Peyer's patch (tissue), 4 donors: ENCODE data around the gene PFKL. TPM values are rescaled to one million over a fixed set of nuclear protein-coding genes. Genes with fewer than 3 reads are reported as not detected.

Source experiments
- DNase-seq, 3 donors: peaks; one replicate each; pipeline ENCODE4 v3.0.0-alpha.2; 2017 to 2019
- H3K27ac ChIP-seq, 4 donors: fragments of 200-600 bp; sonication (generic); one replicate each; pipeline ENCODE4 v1.5.1; 2016 to 2019
- H3K27me3 ChIP-seq, 2 donors: fragments of 200-600 bp; sonication (generic); one replicate each; pipeline ENCODE4 v1.5.1; 2019
- H3K36me3 ChIP-seq, 3 donors: fragments of 200-600 bp; sonication (generic); one replicate each; pipeline ENCODE4 v1.5.1; 2016 to 2019
- H3K4me1 ChIP-seq, 4 donors: fragments of 200-600 bp; sonication (generic); one replicate each; pipeline ENCODE4 v1.5.1; 2016 to 2019
- H3K4me3 ChIP-seq, 4 donors: fragments of 200-600 bp; sonication (generic); 1 replicate in 3 of 4; 2 replicates in 1 of 4; pipeline ENCODE4 v1.5.1; 2016 to 2019; ENCODE audit warnings: mild to moderate bottlenecking in 1 of 4
- H3K9me3 ChIP-seq, 4 donors: fragments of 200-600 bp; sonication (generic); one replicate each; pipeline ENCODE4 v1.5.1; 2016 to 2019; ENCODE audit warnings: mild to moderate bottlenecking in 1 of 4
- CTCF ChIP-seq, 6 experiments: fragments of 450-650 bp in 4 of 6; fragments of 200-600 bp in 2 of 6; sonication (generic) in 1 of 6; IDR thresholded peaks; one replicate each; pipeline ENCODE4 v1.5.1; 2017 to 2019; ENCODE audit warnings: antibody characterized with exemption in 6 of 6, mild to moderate bottlenecking in 3 of 6, moderate library complexity in 1 of 6
- POLR2A ChIP-seq, 2 donors: fragments of 450-650 bp; IDR thresholded peaks; one replicate each; pipeline ENCODE4 v1.5.1; 2017; ENCODE audit warnings: antibody characterized with exemption in 2 of 2, mild to moderate bottlenecking in 2 of 2, moderate library complexity in 2 of 2
- total RNA-seq, 4 donors: library from RNA; depleted of rRNA; stranded (reverse); fragments of >200 nt; gene quantifications; one replicate each; pipeline ENCODE4 v1.1.0, GENCODE V29; 2016

Gene PFKL
- total RNA-seq, 4 donors from 2014 or later = 192 to 404 (median 274) TPM

GRCh38 chr21:44326716-44327602, 27.1 kb downstream of the PFKL start:
- Histone ChIP-seq H3K4me1 (no peaks in the 10 kb centered on the region), H3K4me3 (no peak overlapping the region), H3K9me3 (no peaks in the 10 kb centered on the region), H3K27me3 (no peaks in the 10 kb centered on the region), H3K36me3 (peaks cover 0 to 70% (median 0%) of the 10 kb centered on the region in 3 donors), H3K27ac (no peak overlapping the region)
- TF ChIP-seq CTCF (IDR thresholded peaks at IDR 0.05) (no peak), POLR2A (IDR thresholded peaks at IDR 0.05) (no peak)
- no peak for DNase-seq

- peaks cover 0 to 64% (median 0%) of the 10 kb centered on the region in 3 donors for H3K36me3 ChIP-seq
- DNase-seq = no peak
- no peaks in the 10 kb centered on the region for H3K4me1 ChIP-seq
- H3K4me3 ChIP-seq = no peak overlapping the region
- no peak overlapping the region for H3K27ac ChIP-seq
- H3K9me3 ChIP-seq = no peaks in the 10 kb centered on the region
- no peak for TF ChIP-seq CTCF (IDR thresholded peaks at IDR 0.05)
- TF ChIP-seq POLR2A (IDR thresholded peaks at IDR 0.05) = no peak
- no peaks in the 10 kb centered on the region for H3K27me3 ChIP-seq
Measured at GRCh38 chr21:44327603-44327974, 27.7 kb downstream of the PFKL start.

GRCh38 chr21:44328242-44328895, 28.5 kb downstream of the PFKL start:
- no peak for DNase-seq
- H3K36me3 ChIP-seq = peaks cover 0 to 56% (median 0%) of the 10 kb centered on the region in 3 donors
- no peak overlapping the region for H3K4me3 ChIP-seq
- no peaks in the 10 kb centered on the region for H3K4me1 ChIP-seq
- TF ChIP-seq POLR2A (IDR thresholded peaks at IDR 0.05) (no peak), CTCF (IDR thresholded peaks at IDR 0.05) (no peak)
- no peak overlapping the region for H3K27ac ChIP-seq
- H3K9me3 ChIP-seq = no peaks in the 10 kb centered on the region
- H3K27me3 ChIP-seq = no peaks in the 10 kb centered on the region

GRCh38 chr21:44329086-44329889, 29.4 kb downstream of the PFKL start:
- DNase-seq = no peak
- no peak overlapping the region for H3K4me3 ChIP-seq
- H3K27me3 ChIP-seq = no peaks in the 10 kb centered on the region
- H3K9me3 ChIP-seq = no peaks in the 10 kb centered on the region
- no peak for TF ChIP-seq CTCF (IDR thresholded peaks at IDR 0.05)
- no peak for TF ChIP-seq POLR2A (IDR thresholded peaks at IDR 0.05)
- H3K27ac ChIP-seq = no peak overlapping the region
- peaks cover 0 to 47% (median 0%) of the 10 kb centered on the region in 3 donors for H3K36me3 ChIP-seq
- no peaks in the 10 kb centered on the region for H3K4me1 ChIP-seq

- no peak overlapping the region for H3K27ac ChIP-seq
- H3K36me3 ChIP-seq = peaks cover 0 to 42% (median 0%) of the 10 kb centered on the region in 3 donors
- H3K9me3 ChIP-seq = no peaks in the 10 kb centered on the region
- H3K27me3 ChIP-seq = no peaks in the 10 kb centered on the region
- TF ChIP-seq POLR2A (IDR thresholded peaks at IDR 0.05) = no peak
- TF ChIP-seq CTCF (IDR thresholded peaks at IDR 0.05) = no peak
- DNase-seq = no peak
- no peaks in the 10 kb centered on the region for H3K4me1 ChIP-seq
- H3K4me3 ChIP-seq = no peak overlapping the region
Measured at GRCh38 chr21:44329971-44330681, 30.3 kb downstream of the PFKL start.
